OCI-LY1 (cell line): ENCODE data around the gene KCNH4.

Experiments
- EZH2 ChIP-seq: fragments of 200-600 bp; sonication (generic), shearing (Covaris generic); IDR thresholded peaks from 2 replicates; pipeline ENCODE4 v1.8.0; 2017; ENCODE audit warnings: borderline replicate concordance, mixed run types, mild to moderate bottlenecking, antibody characterized with exemption, low read length, moderate library complexity, mixed read lengths
- TF ChIP-seq, protein P1 (sequence below): fragments of 200-600 bp; sonication (generic), shearing (Covaris generic); IDR thresholded peaks from 2 replicates; pipeline ENCODE4 v1.5.1; 2017; ENCODE audit warnings: mild to moderate bottlenecking, antibody characterized with exemption, low read length, moderate library complexity, mixed read lengths

DNA sequence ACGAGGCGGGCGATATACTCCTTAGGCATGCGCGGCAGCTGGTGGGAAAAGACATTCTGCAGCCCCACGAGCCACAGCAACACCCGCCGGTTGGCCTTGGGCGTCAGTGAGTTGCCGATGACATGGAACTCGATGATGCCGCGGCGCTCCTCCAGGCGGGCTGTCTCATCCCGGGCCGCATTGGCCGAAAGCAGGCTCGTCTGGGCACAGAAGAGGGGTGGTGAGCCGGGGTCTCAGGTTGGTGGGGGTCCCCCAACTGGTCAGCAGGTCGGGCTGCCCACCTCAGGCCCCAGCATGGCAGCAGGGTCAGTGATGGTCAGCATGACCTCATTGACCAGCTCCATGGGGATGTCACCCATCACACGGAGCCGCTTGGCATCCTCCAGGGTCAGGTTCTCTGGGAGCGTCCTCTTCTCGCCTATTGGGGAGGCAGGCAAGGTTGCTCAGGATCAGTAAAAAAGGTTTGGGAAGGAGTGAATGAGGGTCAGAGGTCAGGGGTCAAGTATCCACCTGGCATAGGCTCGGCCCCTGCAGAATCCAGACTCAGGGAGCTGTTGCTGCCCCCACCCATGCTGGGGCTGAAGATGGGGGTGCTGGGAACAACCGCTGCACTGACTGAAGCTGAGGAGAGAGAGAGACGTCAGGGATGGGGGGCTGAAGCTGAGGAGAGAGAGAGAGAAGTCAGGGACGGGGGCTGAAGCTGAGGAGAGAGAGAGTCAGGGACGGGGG lies 63.4 kb downstream of the KCNH4 start:
- TF ChIP-seq, protein P1, sequence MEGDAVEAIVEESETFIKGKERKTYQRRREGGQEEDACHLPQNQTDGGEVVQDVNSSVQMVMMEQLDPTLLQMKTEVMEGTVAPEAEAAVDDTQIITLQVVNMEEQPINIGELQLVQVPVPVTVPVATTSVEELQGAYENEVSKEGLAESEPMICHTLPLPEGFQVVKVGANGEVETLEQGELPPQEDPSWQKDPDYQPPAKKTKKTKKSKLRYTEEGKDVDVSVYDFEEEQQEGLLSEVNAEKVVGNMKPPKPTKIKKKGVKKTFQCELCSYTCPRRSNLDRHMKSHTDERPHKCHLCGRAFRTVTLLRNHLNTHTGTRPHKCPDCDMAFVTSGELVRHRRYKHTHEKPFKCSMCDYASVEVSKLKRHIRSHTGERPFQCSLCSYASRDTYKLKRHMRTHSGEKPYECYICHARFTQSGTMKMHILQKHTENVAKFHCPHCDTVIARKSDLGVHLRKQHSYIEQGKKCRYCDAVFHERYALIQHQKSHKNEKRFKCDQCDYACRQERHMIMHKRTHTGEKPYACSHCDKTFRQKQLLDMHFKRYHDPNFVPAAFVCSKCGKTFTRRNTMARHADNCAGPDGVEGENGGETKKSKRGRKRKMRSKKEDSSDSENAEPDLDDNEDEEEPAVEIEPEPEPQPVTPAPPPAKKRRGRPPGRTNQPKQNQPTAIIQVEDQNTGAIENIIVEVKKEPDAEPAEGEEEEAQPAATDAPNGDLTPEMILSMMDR: no peak
- TF ChIP-seq EZH2: no peak
